Activated CD4-positive, CD25-positive, alpha-beta regulatory T cell treated with anti-CD3 and anti-CD28 coated beads, Interleukin-2, amount 50 U/mL, for 16 hours (primary cell): ENCODE data around the gene LSM4.
A peak's percentile ranks its signal among the peaks of the same experiment; 100 is the strongest.
"Not testable (repeated sequence)": the region's sequence is repeated elsewhere in the genome, so short reads cannot be mapped to it uniquely, and the experiment has no call there.

ENCODE experiments used
- DNase-seq: peaks from one replicate; pipeline ENCODE4 v3.0.0-alpha.2; 2020; ENCODE audit warnings: low read depth, low spot score

The LSM4 gene

GRCh38 chr19:18340990-18341868 is 18.4 kb upstream of the LSM4 start:
- DNase-seq: peak; percentile 40

GRCh38 chr19:18340190-18340989 is 17.5 kb upstream of the LSM4 start, which contains the start of gene PGPEP1:
PGPEP1 (plus strand) TSS chr19:18340598; CDS start chr19:18340682, 84 bp downstream.
- peak; percentile 44 for DNase-seq

GRCh38 chr19:18339723-18340122 is 16.8 kb upstream of the LSM4 start:
- DNase-seq: no peak

- no peak for DNase-seq
These were observed 15.7 kb upstream of the LSM4 start for GRCh38 chr19:18338541-18338940.

- no peak for DNase-seq
These were observed 13.2 kb upstream of the LSM4 start for GRCh38 chr19:18336121-18336520.

- no peak for DNase-seq
These were observed 10.8 kb upstream of the LSM4 start for GRCh38 chr19:18333680-18334079.

GRCh38 chr19:18332917-18333530 is 10.1 kb upstream of the LSM4 start:
- DNase-seq: no peak

- no peak for DNase-seq
These were observed 8.0 kb upstream of the LSM4 start for GRCh38 chr19:18330868-18331267.

GRCh38 chr19:18329035-18329376 is 6.1 kb upstream of the LSM4 start:
- no peak for DNase-seq

- peak; percentile 75 for DNase-seq
These were observed 5.6 kb upstream of the LSM4 start for GRCh38 chr19:18328340-18329034.

GRCh38 chr19:18326772-18327171 is 3.9 kb upstream of the LSM4 start:
- no peak for DNase-seq

GRCh38 chr19:18324373-18324731 is 1.5 kb upstream of the LSM4 start:
- DNase-seq: not testable (repeated sequence)

- DNase-seq: no peak
These were observed 538 bp downstream of the LSM4 start for GRCh38 chr19:18322318-18322758.

- no peak for DNase-seq
These were observed 1.2 kb downstream of the LSM4 start for GRCh38 chr19:18321734-18322102.

GRCh38 chr19:18320865-18321733 is 1.8 kb downstream of the LSM4 start:
- DNase-seq: no peak

- DNase-seq: no peak
These were observed 3.2 kb downstream of the LSM4 start for GRCh38 chr19:18319591-18320135.

GRCh38 chr19:18317961-18318800 is 4.7 kb downstream of the LSM4 start:
- DNase-seq: no peak

- no peak for DNase-seq
These were observed 9.5 kb downstream of the LSM4 start for GRCh38 chr19:18313398-18313797.

- no peak for DNase-seq
These were observed 10.8 kb downstream of the LSM4 start for GRCh38 chr19:18312092-18312534.
